K562 (cell line): ENCODE measurements around the gene SLC37A4. TPM values are rescaled to one million over a fixed set of nuclear protein-coding genes. Genes with fewer than 3 reads are reported as not detected.

Experiments used
- CEBPB ChIP-seq: fragments of 450-650 bp; IDR thresholded peaks from 2 replicates; pipeline ENCODE4 v1.6.1; 2016; ENCODE audit warnings: missing genetic modification characterization, missing compliant biosample characterization
- CREBBP ChIP-seq: IDR thresholded peaks from one replicate; pipeline ENCODE4 v1.6.1; 2012; ENCODE audit warnings: low read depth, mild to moderate bottlenecking, control low read depth, inconsistent platforms, low read length
- CTCFL ChIP-seq: IDR thresholded peaks from 2 replicates; pipeline ENCODE4 v1.6.1; 2011; ENCODE audit warnings: borderline replicate concordance, low read depth, mild to moderate bottlenecking, moderate library complexity, low read length; ENCODE audit not compliant: insufficient read depth, poor library complexity, severe bottlenecking
- DEAF1 ChIP-seq: fragments of 450-650 bp; formaldehyde crosslinking; IDR thresholded peaks from 2 replicates; pipeline ENCODE4 v1.4.0; 2020; ENCODE audit warnings: mild to moderate bottlenecking, moderate library complexity
- EP300 ChIP-seq: IDR thresholded peaks from 2 replicates; pipeline ENCODE4 v1.6.1; 2012; ENCODE audit warnings: low read length, improper control_type of control experiment
- EP400 ChIP-seq: fragments of 450-650 bp; IDR thresholded peaks from 2 replicates; pipeline ENCODE4 v1.6.1; 2017; ENCODE audit warnings: antibody characterized with exemption, mild to moderate bottlenecking, moderate library complexity
- ESRRA ChIP-seq: fragments of 450-650 bp; IDR thresholded peaks from 2 replicates; pipeline ENCODE4 v1.6.1; 2014; ENCODE audit warnings: low read depth, mild to moderate bottlenecking, moderate library complexity, borderline replicate concordance
- FOXP1 ChIP-seq: sonication (generic); formaldehyde crosslinking; IDR thresholded peaks from 2 replicates; pipeline ENCODE4 v1.8.0; 2022; ENCODE audit warnings: mild to moderate bottlenecking, missing genetic modification reagents
- ILF3 ChIP-seq: fragments of 450-650 bp; IDR thresholded peaks from 2 replicates; pipeline ENCODE4 v1.6.1; 2018; ENCODE audit warnings: antibody characterized with exemption, mild to moderate bottlenecking, moderate library complexity, borderline replicate concordance
- KDM4B ChIP-seq, 2 experiments: fragments of 450-650 bp in 1 of 2; sonication (generic) in 1 of 2; IDR thresholded peaks; 2 replicates each; pipeline ENCODE4 v1.6.1; 2016 to 2017; ENCODE audit warnings: borderline replicate concordance in 2 of 2, antibody characterized with exemption in 1 of 2, low read depth in 1 of 2, mild to moderate bottlenecking in 1 of 2
- MAFG ChIP-seq: fragments of 450-650 bp; conservative IDR thresholded peaks from 2 replicates; pipeline ENCODE4 v1.6.1; 2016; ENCODE audit warnings: missing genetic modification characterization, missing compliant biosample characterization
- NR2C1 ChIP-seq, 2 experiments: fragments of 450-650 bp; IDR thresholded peaks; 2 replicates each; pipeline ENCODE4 v1.6.1; 2017; ENCODE audit warnings: mild to moderate bottlenecking in 2 of 2, antibody characterized with exemption in 1 of 2, inconsistent platforms in 1 of 2, missing compliant biosample characterization in 1 of 2, missing genetic modification characterization in 1 of 2
- PHF8 ChIP-seq: fragments of 200-600 bp; sonication (generic); IDR thresholded peaks from 2 replicates; pipeline ENCODE4 v1.6.1; 2012; ENCODE audit warnings: mixed run types, mild to moderate bottlenecking, inconsistent platforms, low read length, moderate library complexity, borderline replicate concordance
- RAD51 ChIP-seq: fragments of 450-650 bp; IDR thresholded peaks from 2 replicates; pipeline ENCODE4 v1.7.1; 2016; ENCODE audit warnings: low read depth, mild to moderate bottlenecking, borderline replicate concordance
- RBFOX2 ChIP-seq: fragments of 200-400 bp; formaldehyde crosslinking; IDR thresholded peaks from 2 replicates; pipeline ENCODE4 v1.6.1; 2017; ENCODE audit warnings: low read depth, mild to moderate bottlenecking, low read length, moderate library complexity
- TAF7 ChIP-seq: fragments of 450-650 bp; IDR thresholded peaks from 2 replicates; pipeline ENCODE4 v1.6.1; 2016; ENCODE audit warnings: missing genetic modification characterization, missing compliant biosample characterization
- THRAP3 ChIP-seq: fragments of 450-650 bp; IDR thresholded peaks from 2 replicates; pipeline ENCODE4 v1.6.1; 2016; ENCODE audit warnings: mild to moderate bottlenecking, inconsistent platforms, borderline replicate concordance
- U2AF1 ChIP-seq: fragments of 200-400 bp; formaldehyde crosslinking; optimal IDR thresholded peaks from 2 replicates; pipeline ENCODE3; 2017; ENCODE audit warnings: mild to moderate bottlenecking, low read depth, low read length, moderate library complexity
- ZNF699 ChIP-seq: fragments of 250-450 bp; sonication (Bioruptor Pico); IDR thresholded peaks from 2 replicates; pipeline ENCODE4 v1.8.0; 2021; ENCODE audit warnings: mild to moderate bottlenecking, moderate library complexity; ENCODE audit not compliant: insufficient replicate concordance
- polyA plus RNA-seq, 8 experiments: library from polyadenylated mRNA; depleted of rRNA in 4 of 8; stranded (reverse) in 5 of 8; unstranded in 3 of 8; fragments of >200 nt; fragmentation: Nextera tagmentation in 2 of 8; fragmentation: Illumina TruSeq in 1 of 8; extraction: Ambion mirVana in 2 of 8; extraction: Trizol in 1 of 8; gene quantifications; 2 replicates each; pipeline versions ENCODE4 v1.2.1 to v1.2.3, GENCODE V29; 2011 to 2014; ENCODE audit warnings: inconsistent platforms in 1 of 8, missing spikeins in 1 of 8
- total RNA-seq, 7 experiments: library from RNA; depleted of rRNA in 6 of 7; stranded (reverse); fragments of >200 nt in 6 of 7; fragmentation: Illumina TruSeq in 2 of 7; extraction: Trizol in 2 of 7; gene quantifications; 2 replicates each; pipeline versions ENCODE4 v1.2.1 to v1.2.3, GENCODE V29; 2011 to 2021; ENCODE audit warnings: low replicate concordance in 1 of 7
- TF ChIP-seq, protein P1 (sequence below): fragments of 250-450 bp; sonication (Bioruptor Pico); IDR thresholded peaks from 2 replicates; pipeline ENCODE4 v1.5.1; 2021; ENCODE audit warnings: mild to moderate bottlenecking
- TF ChIP-seq, protein P2 (sequence below): sonication (generic); formaldehyde crosslinking; IDR thresholded peaks from 2 replicates; pipeline ENCODE4 v1.8.0; 2022; ENCODE audit warnings: missing genetic modification reagents, mild to moderate bottlenecking, borderline replicate concordance

The SLC37A4 gene
- total and polyA plus RNA-seq, 9 of the 15 experiments (the other 6 are each of a cell fraction or from before 2014, with no cell fraction given) = 24.7 to 73.9 (median 40.7) TPM

DNA sequence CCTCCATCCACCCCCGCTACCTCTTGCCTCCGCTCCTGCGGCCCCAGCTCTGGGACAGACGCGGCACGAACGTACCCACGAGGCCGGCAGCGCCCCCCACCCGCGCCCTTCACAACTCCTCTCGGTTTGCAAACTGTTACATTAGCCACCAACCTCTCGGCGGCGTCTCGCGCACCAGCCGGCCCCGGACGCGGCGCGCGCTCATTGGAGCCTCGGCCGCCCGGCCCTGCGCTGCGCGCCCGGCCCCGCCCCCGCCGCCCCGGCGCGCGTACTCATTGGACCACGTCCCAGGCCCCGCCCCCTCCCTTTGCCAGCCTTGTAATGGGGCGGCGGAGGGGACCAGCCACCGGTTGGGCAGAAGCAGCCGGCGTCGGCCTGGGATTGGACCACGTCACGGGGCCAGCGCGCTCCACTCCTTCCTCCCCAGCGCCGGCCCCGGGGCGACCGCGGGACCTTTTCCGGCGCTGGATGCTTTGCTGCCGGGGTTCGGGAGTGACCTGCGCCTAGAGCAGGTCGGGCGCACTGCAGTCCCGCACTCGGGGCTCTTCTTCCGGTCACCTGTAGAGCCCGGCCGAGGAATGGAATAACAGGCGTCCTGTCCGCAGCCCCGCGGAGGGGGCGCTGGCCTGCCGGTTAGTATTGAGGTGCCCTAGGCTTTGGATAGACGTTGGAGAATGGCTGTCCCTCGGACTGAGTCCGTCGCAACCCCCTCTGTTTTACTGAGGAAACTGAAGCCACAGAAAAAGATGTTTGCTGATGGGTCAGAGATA lies 26.5 kb upstream of the SLC37A4 start, which contains the start of gene HYOU1 (continued):
- TF ChIP-seq ZNF699 (CRISPR knock-in tag) = no peak
- TF ChIP-seq U2AF1 = no peak
- TF ChIP-seq FOXP1 (CRISPR knock-in tag) = no peak
- TF ChIP-seq ILF3 = no peak
- no peak; the same call in none of the 2 replicates for TF ChIP-seq ESRRA
- TF ChIP-seq DEAF1 (CRISPR knock-in tag) = no peak
- TF ChIP-seq, protein P1, sequence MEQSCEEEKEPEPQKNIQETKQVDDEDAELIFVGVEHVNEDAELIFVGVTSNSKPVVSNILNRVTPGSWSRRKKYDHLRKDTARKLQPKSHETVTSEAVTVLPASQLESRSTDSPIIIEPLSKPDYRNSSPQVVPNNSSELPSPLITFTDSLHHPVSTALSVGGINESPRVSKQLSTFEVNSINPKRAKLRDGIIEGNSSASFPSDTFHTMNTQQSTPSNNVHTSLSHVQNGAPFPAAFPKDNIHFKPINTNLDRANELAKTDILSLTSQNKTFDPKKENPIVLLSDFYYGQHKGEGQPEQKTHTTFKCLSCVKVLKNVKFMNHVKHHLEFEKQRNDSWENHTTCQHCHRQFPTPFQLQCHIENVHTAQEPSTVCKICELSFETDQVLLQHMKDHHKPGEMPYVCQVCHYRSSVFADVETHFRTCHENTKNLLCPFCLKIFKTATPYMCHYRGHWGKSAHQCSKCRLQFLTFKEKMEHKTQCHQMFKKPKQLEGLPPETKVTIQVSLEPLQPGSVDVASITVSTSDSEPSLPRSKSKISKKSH = no peak
- peak; percentile 87 for TF ChIP-seq NR2C1 (IDR thresholded peaks at IDR 0.05)
- TF ChIP-seq NR2C1 (tag; IDR thresholded peaks at IDR 0.05) = peak; percentile 87
- no peak for TF ChIP-seq CREBBP
- TF ChIP-seq RBFOX2 = peak; percentile 98
- TF ChIP-seq EP400 = peak; percentile 94
- no peak for TF ChIP-seq KDM4B (IDR thresholded peaks at IDR 0.05; ENCODE audit: borderline replicate concordance in 2 of 2, low read depth in 1 of 2)
- peak; percentile 30; the same call in 1 of the 2 replicates for TF ChIP-seq RAD51
- TF ChIP-seq, protein P2, sequence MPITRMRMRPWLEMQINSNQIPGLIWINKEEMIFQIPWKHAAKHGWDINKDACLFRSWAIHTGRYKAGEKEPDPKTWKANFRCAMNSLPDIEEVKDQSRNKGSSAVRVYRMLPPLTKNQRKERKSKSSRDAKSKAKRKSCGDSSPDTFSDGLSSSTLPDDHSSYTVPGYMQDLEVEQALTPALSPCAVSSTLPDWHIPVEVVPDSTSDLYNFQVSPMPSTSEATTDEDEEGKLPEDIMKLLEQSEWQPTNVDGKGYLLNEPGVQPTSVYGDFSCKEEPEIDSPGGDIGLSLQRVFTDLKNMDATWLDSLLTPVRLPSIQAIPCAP = no peak
- TF ChIP-seq MAFG (tag) = no peak
- no peak; the same call in 1 of the 2 replicates for TF ChIP-seq EP300
- no peak for TF ChIP-seq THRAP3
- no peak for TF ChIP-seq CEBPB (tag)
- TF ChIP-seq CTCFL = no peak
- TF ChIP-seq TAF7 (tag) = 0 out of 2 replicates have a peak, but pooled peaks have one; percentile 52
- peak; percentile 86; the same call in 1 of the 2 replicates for TF ChIP-seq PHF8
